Muscle of arm (tissue), 12 donors: ENCODE results near the gene MRPL24. TPM values are rescaled to one million over a fixed set of nuclear protein-coding genes. Genes with fewer than 3 reads are reported as not detected.
A peak's percentile ranks its signal among the peaks of the same experiment; 100 is the strongest.

Experiments
- DNase-seq: peaks from one replicate; pipeline ENCODE4 v3.0.0-alpha.2; 2013
- polyA plus RNA-seq, 12 donors: library from polyadenylated mRNA; unstranded; fragments of 120-200 nt; gene quantifications; one replicate each; pipeline ENCODE4 v1.2.1, GENCODE V29; 2013; ENCODE audit not compliant: insufficient read length in 12 of 12

The MRPL24 gene
- polyA plus RNA-seq, 12 donors: 34.7 to 70.4 (median 66.3) TPM; not detected in 1

DNA sequence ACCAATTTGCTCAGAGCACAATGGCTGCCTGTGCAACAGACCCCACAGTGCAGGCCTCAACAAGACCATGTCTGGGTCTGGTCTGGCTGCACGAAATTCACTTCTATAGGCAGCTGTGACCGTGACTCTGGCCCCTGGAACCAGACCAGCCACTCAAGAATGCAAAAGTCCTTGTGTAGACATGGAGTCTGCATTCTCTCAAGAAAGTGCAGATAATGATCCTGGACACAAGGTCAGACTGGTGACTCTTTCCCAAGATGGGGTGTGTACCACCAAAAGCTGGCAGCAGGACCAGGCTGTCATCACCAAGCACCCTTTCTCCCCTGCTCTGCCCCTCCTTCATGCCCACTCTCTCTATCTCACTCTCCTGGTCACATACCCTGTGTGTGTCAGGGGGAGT, 19.8 kb downstream of the MRPL24 start:
- no peak for DNase-seq

- DNase-seq: no peak
Observed at GRCh38 chr1:156717351-156717750, 23.5 kb downstream of the MRPL24 start.

- no peak for DNase-seq
Observed at GRCh38 chr1:156714830-156715229, 26.1 kb downstream of the MRPL24 start.

- no peak for DNase-seq
Observed at GRCh38 chr1:156712626-156713025, 28.3 kb downstream of the MRPL24 start.

GRCh38 chr1:156711011-156711817, 29.7 kb downstream of the MRPL24 start:
- no peak for DNase-seq

GRCh38 chr1:156709757-156710489, 31.0 kb downstream of the MRPL24 start:
- no peak for DNase-seq

DNA sequence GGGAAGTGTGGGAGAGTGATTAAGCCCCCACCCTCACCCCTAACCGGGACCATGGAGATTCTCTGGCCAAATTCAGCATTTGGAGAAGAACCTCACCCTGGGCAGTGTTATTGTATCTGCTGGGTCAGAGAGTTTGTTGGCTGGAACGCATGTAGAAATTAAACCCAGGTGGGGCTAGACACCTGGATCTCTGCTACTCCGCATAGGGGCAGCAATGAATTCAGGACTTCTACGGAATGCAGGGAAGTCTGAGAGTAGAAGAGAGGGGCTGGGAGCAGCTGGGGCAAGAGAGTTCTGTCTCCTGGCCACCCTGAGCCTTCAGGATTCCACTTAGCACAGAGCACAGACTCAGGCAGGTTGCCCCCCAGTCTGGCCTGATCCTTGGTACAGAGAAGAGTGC, 31.9 kb downstream of the MRPL24 start:
- DNase-seq: no peak

- DNase-seq: no peak
Observed at GRCh38 chr1:156708218-156708661, 32.6 kb downstream of the MRPL24 start.

DNA sequence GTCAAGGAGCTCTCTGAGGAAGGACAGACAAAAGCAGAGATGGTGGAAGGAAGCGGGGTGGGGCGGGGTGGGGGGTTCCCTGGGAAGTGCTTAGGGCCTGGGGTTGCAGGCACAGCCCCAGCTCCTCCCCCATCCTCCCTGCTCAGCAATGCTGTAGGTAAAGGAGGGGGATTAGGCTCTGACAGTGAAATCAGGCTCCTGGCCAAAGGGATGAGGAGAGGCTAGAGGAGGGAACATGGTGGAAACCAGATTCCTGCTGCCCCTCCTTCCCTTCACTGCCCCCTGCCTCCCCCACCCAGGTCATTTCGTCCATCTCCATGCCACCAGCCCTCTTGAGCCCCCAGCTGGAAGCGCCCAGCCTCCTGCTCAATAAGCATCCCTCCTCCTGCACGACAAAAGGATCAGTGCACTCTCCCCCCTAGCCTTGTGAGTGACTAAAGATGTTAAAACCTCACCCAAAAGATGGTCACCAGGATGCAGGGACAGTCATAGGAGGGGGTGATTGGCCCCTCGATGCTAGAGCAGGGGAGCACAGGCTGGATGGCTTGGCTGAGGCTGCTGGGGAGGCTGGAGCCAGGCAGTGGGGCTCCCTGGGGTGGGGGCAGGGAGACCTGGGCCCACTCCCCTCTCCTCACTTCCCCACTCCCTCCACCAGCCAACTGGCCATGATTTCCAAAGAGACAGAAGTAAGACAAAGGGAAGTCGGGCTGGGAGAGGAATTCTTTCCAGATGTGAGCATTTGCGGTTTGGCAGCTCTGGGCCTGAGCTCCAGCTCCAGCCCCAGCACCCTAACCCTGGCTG, 33.3 kb downstream of the MRPL24 start:
- DNase-seq: peak; percentile 80

DNA sequence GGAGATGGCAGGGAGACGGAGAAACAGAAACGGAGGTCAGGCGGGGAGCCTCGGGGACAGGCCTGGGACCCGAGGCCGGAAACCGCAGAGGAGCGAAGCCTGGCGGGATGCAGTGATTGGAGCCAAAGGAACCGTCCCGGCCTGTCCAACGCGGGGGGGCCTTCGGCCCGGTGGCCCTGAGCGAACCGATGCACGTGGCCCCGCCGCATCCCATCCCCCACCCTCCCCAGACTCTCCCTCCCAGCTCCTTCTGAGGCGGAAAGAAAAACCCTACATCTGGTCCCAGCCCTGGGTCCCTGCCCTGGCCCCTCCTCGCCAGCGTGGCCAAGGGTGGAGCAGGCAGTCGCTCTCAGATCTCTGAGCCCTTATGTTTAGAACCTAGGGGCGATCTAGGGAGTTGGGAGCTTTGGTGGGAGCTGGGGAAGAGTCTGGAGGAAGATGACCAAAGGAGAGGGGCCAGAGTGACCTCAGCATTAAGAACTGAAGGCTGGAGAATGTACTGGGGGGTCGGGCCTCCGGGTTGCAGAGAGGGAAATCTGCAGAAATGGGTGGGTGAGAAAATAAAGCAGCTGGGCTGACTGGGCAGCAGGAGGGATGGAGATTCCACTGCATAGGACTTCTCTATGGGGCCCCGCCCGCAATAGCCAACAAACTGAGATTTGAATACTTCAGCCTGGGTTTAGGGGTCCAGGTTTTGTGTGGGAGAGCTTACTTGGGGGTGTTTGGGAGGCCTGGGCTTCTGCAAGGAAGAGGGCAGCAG, 34.1 kb downstream of the MRPL24 start:
- peak; percentile 93 for DNase-seq

DNA sequence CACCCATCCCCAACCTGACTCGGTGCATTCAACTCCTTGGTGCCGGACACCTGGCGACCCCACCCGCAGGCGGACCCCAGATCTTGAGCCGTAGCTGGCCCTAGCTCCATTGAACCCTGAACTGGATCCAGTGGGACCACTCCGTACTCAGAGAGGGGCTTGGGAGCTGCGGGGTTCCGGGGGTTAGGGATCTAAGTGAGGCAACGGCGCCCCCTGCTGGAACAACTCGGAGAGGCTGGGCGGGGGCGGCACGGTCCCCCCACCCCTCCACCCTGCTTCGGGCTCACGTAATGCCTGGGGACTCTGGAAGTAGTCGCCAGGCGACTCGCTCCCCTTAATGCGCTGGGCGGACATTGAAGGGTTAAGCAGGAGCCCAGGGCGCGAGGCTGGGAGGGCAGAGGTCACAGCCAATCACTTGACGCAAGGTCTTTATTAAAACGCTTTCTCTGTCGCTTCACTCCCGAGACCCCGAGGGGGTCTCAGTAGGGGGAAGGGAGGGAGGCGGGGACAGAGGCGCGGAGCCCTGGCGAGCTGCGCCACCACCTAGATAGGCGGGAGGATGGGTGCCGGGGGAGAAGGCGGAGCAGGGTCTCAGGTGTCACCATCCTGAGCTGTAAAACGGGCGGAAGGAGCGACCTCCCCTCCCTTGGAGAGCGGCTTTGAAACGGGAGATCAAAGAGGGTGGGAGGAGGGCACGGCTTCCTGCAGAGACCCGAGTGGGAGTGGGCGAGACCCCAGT, 34.8 kb downstream of the MRPL24 start:
- peak; percentile 91 for DNase-seq

- peak; percentile 83 for DNase-seq
Observed at GRCh38 chr1:156705321-156705917, 35.5 kb downstream of the MRPL24 start, which contains the start of gene CRABP2. Gene CRABP2, minus strand, starts transcription at chr1:156705583. Its CDS starts 137 bp downstream, at chr1:156705446.

DNA sequence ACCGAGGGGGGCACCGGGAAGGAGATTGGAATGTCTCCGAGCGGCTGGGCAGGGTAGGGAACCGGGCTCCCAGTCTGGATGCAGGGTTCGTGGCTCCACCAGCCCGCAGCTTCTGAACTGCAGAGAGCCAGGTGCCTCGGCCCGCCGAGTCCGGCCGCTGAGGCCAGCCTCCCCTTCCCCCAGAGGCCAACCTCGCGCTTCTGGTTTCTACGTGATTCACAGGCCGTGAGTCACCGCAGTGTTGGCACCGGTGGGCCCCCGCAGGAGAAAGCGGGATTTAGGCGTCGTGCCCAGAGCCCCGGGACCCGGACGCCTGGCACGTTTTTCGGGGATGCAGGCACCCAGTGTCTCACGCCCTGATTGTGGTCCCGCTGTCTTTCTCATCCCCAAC, 36.0 kb downstream of the MRPL24 start:
- no peak for DNase-seq

DNA sequence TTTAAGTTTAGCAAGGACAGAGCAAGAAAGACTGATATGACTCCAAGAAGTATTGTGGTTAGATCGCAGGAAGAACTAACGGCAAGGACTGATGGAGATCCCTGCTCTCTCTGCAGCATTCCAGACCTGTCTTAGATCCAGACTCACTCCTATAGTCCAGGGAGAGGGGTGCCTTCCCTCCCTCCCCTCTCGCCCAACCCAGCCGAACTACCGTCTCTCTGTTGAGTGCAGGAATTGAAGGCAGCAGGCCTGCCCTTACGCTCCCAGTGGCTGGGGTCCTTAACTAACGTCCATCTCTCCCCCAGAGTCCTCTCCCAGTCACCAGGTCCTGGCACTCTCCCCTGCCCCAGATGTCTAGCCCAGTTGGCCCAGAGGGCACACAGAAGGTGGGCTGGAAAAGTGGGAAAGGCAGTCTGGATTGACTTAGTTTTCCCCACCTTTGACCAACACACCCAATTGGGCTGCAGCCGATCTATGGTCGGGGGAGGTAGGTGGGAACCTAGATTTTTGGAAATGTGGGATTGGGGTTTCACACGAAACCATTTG, 36.6 kb downstream of the MRPL24 start:
- no peak for DNase-seq

DNA sequence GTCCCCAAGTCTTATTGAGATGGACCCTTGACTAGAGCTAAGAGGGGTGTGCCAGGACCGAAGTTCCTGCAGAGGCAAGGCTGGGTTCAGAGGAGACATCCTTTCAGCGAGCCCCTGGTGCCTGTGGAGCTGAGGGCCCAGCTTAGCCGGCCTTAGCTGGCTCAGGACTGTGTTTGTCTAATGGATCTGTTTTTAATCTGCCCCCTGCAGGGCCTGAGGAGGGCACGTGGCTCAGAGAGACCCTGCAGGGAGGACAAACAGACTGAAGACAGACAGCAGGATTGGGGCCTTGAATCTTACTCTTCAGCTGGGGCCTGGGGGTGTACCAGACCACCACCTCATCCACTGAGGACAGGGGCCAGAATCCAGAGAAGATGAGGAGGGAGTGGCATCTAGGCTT, 37.1 kb downstream of the MRPL24 start:
- DNase-seq: no peak

- no peak for DNase-seq
Observed at GRCh38 chr1:156703336-156703735, 37.6 kb downstream of the MRPL24 start.

DNA sequence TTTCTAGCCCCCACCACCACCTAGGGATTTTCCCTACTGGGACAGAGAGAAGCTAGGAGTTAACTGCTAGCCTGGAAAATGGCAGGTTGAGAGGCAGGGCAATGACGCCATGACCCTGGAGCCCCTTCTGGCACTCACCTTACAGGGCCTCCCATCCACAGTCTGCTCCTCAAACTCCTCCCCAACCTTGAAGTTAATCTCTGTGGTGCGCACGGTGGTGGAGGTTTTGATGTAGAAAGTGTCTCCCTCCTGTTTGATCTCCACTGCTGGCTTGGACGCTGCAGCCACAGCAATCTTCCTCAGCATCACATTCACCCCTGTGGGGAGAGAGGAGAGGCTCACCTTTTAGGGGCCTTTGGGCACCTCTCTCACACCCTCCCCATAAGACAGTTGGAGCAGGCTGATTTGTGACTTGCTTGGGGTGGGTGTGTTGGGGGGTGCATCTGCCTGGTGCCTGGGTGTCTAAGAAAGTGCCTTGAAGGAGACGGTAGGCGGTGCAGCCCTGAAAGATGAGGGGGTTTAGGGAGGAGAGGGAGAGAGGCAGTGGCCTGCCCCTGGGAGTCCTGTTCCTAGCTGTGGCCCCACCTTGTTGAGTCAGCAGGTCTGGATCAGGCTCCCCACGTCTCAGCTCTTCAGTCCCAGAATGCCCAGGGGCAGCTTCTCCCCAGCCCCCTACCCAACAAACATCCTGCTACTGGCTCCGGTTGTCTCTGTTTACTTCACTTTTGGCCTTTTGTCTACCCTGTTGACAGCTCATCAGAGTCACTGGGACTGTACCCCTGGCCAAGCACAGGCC, 40.0 kb downstream of the MRPL24 start:
- no peak for DNase-seq

DNA sequence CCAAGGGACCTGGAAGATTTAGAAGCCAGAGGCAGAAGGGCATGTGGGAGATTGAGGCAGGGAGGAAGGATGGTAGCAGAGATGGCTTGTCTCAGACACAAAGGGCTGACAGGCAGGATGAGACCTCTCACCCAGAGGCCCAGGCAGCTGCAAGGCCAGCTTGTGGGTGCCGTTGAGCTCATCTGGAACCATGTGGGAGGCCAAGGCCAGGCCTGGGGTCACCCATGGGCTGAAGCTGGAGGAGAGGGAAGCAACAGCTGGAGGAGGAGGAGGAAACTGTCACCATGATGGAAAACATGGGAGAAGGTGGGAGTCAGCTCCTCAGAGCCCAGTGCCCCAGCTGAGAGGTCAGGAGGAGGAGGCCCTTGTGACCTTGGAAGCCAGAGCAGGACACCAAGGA, 41.9 kb downstream of the MRPL24 start:
- no peak for DNase-seq

DNA sequence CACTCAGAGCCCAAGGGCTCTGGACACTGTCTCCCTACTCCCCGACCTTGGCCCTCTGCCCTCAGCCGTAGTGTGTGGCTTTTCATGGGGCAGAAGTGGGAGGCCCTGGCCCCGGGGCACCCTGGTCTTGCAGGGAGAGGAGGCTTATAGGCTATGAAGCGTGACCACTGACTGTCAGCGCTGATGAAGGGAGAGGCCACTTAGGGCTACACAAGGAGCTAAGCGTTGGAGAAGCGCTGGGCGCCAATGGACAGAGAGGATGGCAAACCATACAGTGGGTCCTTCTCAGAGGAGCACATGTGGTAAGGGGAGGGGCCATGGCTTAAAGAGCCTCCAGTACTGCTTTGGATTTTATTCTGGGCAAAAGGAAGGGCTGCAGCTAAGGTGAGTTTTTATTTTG, 43.4 kb downstream of the MRPL24 start:
- no peak for DNase-seq
